DOHH2 (cell line): ENCODE results near the gene ACCSL.

Source experiments
- EZH2phosphoT487 ChIP-seq: fragments of 200-600 bp; sonication (generic); IDR thresholded peaks from 2 replicates; pipeline ENCODE4 v1.6.1; 2017; ENCODE audit warnings: borderline replicate concordance, mild to moderate bottlenecking, antibody characterized with exemption, low read length, moderate library complexity, mixed read lengths
- TF ChIP-seq, protein P1 (sequence below): fragments of 200-600 bp; sonication (generic); IDR thresholded peaks from one replicate; pipeline ENCODE4 v1.5.1; 2014; ENCODE audit warnings: antibody characterized with exemption, mild to moderate bottlenecking, low read depth, low read length; ENCODE audit not compliant: poor library complexity, severe bottlenecking

DNA sequence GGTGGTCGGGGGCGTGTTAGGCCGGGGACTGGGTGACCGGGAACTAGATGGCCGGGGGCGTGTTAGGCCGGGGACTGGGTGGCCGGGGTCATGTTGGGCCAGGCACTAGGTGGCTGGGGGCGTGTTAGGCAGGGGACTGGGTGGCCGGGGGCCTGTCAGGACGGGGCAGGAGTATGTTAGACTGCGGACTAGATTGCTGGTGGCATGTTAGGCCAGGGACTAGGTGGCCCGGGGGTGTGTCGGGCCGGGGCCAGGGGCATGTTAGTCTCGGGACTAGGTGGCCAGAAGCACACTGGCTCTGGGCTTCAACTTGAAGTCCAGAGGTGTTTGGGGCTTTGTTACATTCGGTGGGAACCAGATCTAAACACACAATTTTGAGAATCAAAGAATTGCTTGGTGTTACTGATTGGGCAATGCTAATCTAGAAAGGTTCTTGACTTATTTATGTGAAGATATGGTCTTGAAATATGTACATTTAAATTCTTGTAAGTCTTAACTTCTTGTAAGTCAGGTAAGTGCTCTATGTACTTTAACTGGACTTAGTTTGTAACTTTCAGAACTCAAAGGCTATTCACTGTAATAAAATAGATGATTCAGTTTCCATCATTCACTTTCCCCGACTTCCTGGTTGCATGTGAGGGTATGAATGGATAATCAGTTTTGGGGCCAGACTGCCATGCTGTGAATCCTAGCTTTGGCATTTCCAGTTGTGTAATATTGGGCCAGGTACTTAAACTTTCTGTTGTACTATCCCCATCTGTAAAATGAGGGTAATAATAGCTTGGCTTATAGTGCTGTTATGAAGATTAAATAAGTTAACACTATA lies 48.8 kb downstream of the ACCSL start:
- TF ChIP-seq, protein P1, sequence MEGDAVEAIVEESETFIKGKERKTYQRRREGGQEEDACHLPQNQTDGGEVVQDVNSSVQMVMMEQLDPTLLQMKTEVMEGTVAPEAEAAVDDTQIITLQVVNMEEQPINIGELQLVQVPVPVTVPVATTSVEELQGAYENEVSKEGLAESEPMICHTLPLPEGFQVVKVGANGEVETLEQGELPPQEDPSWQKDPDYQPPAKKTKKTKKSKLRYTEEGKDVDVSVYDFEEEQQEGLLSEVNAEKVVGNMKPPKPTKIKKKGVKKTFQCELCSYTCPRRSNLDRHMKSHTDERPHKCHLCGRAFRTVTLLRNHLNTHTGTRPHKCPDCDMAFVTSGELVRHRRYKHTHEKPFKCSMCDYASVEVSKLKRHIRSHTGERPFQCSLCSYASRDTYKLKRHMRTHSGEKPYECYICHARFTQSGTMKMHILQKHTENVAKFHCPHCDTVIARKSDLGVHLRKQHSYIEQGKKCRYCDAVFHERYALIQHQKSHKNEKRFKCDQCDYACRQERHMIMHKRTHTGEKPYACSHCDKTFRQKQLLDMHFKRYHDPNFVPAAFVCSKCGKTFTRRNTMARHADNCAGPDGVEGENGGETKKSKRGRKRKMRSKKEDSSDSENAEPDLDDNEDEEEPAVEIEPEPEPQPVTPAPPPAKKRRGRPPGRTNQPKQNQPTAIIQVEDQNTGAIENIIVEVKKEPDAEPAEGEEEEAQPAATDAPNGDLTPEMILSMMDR, result no peak
- no peak for TF ChIP-seq EZH2phosphoT487
